ENCODE measurements around the gene COG3.

- TF ChIP-seq CTCF (conservative IDR thresholded peaks at IDR 0.05; ENCODE audit: low read length) (no peak), EZH2phosphoT487 (IDR thresholded peaks at IDR 0.05; ENCODE audit: borderline replicate concordance, low read depth, low read length) (no peak)
Observed at GRCh38 chr13:45521297-45521696, 56.6 kb downstream of the COG3 start.
